ENCODE data around the gene TIMM21. TPM values are rescaled to one million over a fixed set of nuclear protein-coding genes. Genes with fewer than 3 reads are reported as not detected.

Gene TIMM21
- total RNA-seq, 1 experiment from 2014 or later: 44.9 TPM

GRCh38 chr18:74123200-74123599 is 25.1 kb upstream of the TIMM21 start:
- no peak for DNase-seq
- Mint-ChIP-seq H3K36me3 (ENCODE audit: insufficient read depth, unreplicated experiment) (no peaks in the 10 kb centered on the region), H3K9me3 (ENCODE audit: low read depth, unreplicated experiment) (no peaks in the 10 kb centered on the region), H3K27me3 (ENCODE audit: unreplicated experiment) (peaks cover 52% of the 10 kb centered on the region), H3K27ac (ENCODE audit: unreplicated experiment) (no peak overlapping the region), H3K4me1 (ENCODE audit: low read depth, unreplicated experiment) (no peaks in the 10 kb centered on the region), H3K4me3 (ENCODE audit: low read depth, unreplicated experiment) (no peak overlapping the region)
- no TSS peak for BruUV-seq (replicated peaks)
- CTCF ChIA-PET: no interaction called here
- TF ChIP-seq, protein P1, sequence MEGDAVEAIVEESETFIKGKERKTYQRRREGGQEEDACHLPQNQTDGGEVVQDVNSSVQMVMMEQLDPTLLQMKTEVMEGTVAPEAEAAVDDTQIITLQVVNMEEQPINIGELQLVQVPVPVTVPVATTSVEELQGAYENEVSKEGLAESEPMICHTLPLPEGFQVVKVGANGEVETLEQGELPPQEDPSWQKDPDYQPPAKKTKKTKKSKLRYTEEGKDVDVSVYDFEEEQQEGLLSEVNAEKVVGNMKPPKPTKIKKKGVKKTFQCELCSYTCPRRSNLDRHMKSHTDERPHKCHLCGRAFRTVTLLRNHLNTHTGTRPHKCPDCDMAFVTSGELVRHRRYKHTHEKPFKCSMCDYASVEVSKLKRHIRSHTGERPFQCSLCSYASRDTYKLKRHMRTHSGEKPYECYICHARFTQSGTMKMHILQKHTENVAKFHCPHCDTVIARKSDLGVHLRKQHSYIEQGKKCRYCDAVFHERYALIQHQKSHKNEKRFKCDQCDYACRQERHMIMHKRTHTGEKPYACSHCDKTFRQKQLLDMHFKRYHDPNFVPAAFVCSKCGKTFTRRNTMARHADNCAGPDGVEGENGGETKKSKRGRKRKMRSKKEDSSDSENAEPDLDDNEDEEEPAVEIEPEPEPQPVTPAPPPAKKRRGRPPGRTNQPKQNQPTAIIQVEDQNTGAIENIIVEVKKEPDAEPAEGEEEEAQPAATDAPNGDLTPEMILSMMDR (IDR thresholded peaks at IDR 0.05; ENCODE audit: unreplicated experiment): no peak
- intact Hi-C loops (cut with micrococcal nuclease; ENCODE audit: unreplicated experiment): no loop called here

DNA sequence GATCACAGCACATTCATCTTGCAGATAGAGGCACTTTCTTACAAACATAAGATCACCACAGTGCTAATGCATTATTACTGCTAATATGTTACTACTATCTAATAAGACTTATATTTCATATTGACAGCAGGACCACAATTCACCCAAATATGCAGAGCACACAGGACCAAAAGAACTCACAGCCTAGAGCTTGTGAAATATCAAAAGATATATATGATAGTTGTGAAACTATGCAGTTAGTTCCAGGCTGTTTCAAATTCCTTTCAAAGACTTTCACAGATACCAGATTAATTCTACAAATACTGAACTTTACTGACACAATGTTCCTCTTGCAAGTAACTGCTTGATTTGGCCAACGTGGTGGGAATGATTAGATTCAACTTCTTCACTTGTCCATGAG is 23.7 kb upstream of the TIMM21 start:
- H3K36me3 Mint-ChIP-seq (ENCODE audit: insufficient read depth, unreplicated experiment): no peaks in the 10 kb centered on the region
- H3K27ac Mint-ChIP-seq (ENCODE audit: unreplicated experiment): no peak overlapping the region
- TF ChIP-seq, protein P1 (IDR thresholded peaks at IDR 0.05; ENCODE audit: unreplicated experiment): no peak
- CTCF ChIA-PET: no interaction called here
- no TSS peak for BruUV-seq (replicated peaks)
- no peak overlapping the region for H3K4me3 Mint-ChIP-seq (ENCODE audit: low read depth, unreplicated experiment)
- H3K4me1 Mint-ChIP-seq (ENCODE audit: low read depth, unreplicated experiment): no peaks in the 10 kb centered on the region
- DNase-seq: no peak
- intact Hi-C loops (cut with micrococcal nuclease; ENCODE audit: unreplicated experiment): no loop called here
- no peaks in the 10 kb centered on the region for H3K9me3 Mint-ChIP-seq (ENCODE audit: low read depth, unreplicated experiment)
- H3K27me3 Mint-ChIP-seq (ENCODE audit: unreplicated experiment): peaks cover 45% of the 10 kb centered on the region

DNA sequence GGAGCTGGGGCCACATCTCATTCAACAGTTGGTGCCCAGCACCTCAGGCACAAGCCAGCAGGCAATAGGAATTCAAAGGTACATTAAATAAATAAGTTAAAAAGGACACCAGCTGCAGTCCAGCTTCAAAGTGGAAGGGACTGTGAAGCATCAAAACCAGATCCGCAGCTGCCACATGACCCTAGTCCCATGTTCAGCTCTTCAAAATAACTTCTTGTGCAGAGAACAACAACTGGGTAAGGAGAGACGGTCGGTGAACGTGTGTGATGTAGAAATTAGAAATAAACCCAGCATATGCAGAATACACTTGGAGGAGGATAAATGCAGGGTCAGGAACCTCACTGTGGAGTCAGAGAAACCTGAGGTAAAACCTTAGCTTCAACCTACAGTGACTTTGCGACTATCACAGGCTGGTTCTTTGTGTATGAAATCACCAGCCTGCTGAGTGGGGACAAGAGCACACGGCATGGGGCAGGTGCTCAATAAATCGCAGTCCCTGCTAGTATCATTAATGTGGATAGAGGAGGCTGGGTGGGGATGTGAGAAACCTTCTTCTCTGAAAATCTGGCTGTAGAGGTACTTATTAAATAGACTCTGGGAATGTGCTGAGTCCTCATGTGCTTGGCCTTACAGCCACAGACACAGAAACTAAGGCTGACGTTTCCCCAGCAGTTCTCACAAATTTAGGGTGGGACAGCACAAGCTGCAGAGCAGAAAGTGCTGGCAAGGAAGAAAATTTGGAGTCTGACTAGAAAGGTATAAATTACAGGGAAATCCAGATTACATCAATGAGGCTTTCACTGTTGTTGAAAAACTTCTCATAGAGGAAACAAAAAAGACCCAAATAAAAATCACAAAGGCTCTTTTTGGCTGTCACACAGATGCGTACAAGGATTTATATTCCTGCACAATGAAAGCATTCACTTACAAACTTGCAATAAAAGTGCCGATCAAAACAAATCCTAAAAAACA is 21.4 kb upstream of the TIMM21 start:
- Mint-ChIP-seq H3K4me1 (ENCODE audit: low read depth, unreplicated experiment) (no peaks in the 10 kb centered on the region), H3K27me3 (ENCODE audit: unreplicated experiment) (peaks cover 40% of the 10 kb centered on the region), H3K27ac (ENCODE audit: unreplicated experiment) (no peak overlapping the region), H3K4me3 (ENCODE audit: low read depth, unreplicated experiment) (no peak overlapping the region), H3K9me3 (ENCODE audit: low read depth, unreplicated experiment) (no peaks in the 10 kb centered on the region), H3K36me3 (ENCODE audit: insufficient read depth, unreplicated experiment) (no peaks in the 10 kb centered on the region)
- intact Hi-C loops (cut with micrococcal nuclease; ENCODE audit: unreplicated experiment): no loop called here
- TF ChIP-seq, protein P1 (IDR thresholded peaks at IDR 0.05; ENCODE audit: unreplicated experiment): no peak
- CTCF ChIA-PET: no interaction called here
- no TSS peak for BruUV-seq (replicated peaks)
- no peak for DNase-seq

DNA sequence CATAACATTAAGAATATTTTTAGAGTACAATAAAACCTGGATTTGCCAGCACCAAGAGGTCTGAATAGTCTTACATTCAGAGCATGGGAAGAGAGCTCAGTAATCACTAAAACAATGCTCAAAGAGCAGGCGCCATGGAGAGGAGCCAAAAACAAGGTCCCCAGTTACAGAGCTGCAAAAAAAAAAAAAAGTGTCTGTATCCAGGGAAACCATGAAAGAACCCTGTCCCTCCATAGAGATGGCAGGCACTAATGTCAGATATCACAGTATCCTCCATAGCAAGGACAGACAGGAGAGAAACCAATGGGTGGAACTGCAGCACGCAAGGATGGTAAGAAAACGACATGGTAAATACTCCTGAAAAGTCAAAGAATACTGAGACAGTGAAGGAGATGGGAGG is 20.2 kb upstream of the TIMM21 start:
- H3K9me3 Mint-ChIP-seq (ENCODE audit: low read depth, unreplicated experiment): no peaks in the 10 kb centered on the region
- H3K4me1 Mint-ChIP-seq (ENCODE audit: low read depth, unreplicated experiment): no peaks in the 10 kb centered on the region
- CTCF ChIA-PET: no interaction called here
- no peak overlapping the region for H3K4me3 Mint-ChIP-seq (ENCODE audit: low read depth, unreplicated experiment)
- peaks cover 30% of the 10 kb centered on the region for H3K27me3 Mint-ChIP-seq (ENCODE audit: unreplicated experiment)
- no peak for DNase-seq
- intact Hi-C loops (cut with micrococcal nuclease; ENCODE audit: unreplicated experiment): no loop called here
- H3K27ac Mint-ChIP-seq (ENCODE audit: unreplicated experiment): no peak overlapping the region
- TF ChIP-seq, protein P1 (IDR thresholded peaks at IDR 0.05; ENCODE audit: unreplicated experiment): no peak
- no peaks in the 10 kb centered on the region for H3K36me3 Mint-ChIP-seq (ENCODE audit: insufficient read depth, unreplicated experiment)
- BruUV-seq (replicated peaks): no TSS peak
